Ovary (tissue), 3 donors: ENCODE results near the gene ITPRID2.

Experiments
- EP300 ChIP-seq: sonication (generic); formaldehyde crosslinking; IDR thresholded peaks from one replicate; pipeline ENCODE4 v1.6.1; 2017; ENCODE audit warnings: antibody characterized with exemption
- TF ChIP-seq, protein P1 (sequence below), 3 donors: fragments of 450-650 bp in 2 of 3; fragments of 200-600 bp in 1 of 3; IDR thresholded peaks; one replicate each; pipeline versions ENCODE4 v1.5.1 to v1.8.0; 2016 to 2022; ENCODE audit warnings: antibody characterized with exemption in 3 of 3, mild to moderate bottlenecking in 1 of 3
- donor health status: DM: no; HTN: no; CAD: no.

DNA sequence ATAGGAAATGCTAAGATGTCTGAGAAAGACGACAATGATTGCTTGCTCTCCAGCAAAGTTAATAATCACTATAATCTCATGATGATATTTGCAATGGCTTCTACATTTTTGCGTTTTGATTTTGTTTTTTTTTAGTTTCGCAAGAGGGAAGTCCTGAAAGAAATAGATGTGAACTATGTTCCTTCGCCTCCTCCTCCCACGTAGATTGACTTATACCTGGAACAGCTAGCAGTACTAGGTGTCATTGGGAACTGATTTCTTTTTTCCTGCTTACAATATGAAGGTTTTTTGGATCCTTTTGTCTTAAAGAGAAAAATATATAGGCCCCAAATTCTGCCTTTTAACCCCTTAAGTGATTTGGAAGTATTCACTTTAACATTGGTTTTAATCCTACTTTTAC lies 26.7 kb downstream of the ITPRID2 start:
- TF ChIP-seq, protein P1, sequence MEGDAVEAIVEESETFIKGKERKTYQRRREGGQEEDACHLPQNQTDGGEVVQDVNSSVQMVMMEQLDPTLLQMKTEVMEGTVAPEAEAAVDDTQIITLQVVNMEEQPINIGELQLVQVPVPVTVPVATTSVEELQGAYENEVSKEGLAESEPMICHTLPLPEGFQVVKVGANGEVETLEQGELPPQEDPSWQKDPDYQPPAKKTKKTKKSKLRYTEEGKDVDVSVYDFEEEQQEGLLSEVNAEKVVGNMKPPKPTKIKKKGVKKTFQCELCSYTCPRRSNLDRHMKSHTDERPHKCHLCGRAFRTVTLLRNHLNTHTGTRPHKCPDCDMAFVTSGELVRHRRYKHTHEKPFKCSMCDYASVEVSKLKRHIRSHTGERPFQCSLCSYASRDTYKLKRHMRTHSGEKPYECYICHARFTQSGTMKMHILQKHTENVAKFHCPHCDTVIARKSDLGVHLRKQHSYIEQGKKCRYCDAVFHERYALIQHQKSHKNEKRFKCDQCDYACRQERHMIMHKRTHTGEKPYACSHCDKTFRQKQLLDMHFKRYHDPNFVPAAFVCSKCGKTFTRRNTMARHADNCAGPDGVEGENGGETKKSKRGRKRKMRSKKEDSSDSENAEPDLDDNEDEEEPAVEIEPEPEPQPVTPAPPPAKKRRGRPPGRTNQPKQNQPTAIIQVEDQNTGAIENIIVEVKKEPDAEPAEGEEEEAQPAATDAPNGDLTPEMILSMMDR (IDR thresholded peaks at IDR 0.05) = no peak
- no peak for TF ChIP-seq EP300
